OCI-LY1 (cell line): ENCODE data around the gene CREB3L4.
"Not testable (repeated sequence)": the region's sequence is repeated elsewhere in the genome, so short reads cannot be mapped to it uniquely, and the experiment has no call there.

Experiments
- CTCF ChIP-seq: fragments of 200-600 bp; sonication (generic), shearing (Covaris generic); IDR thresholded peaks from 2 replicates; pipeline ENCODE4 v1.5.1; 2017; ENCODE audit warnings: mild to moderate bottlenecking, antibody characterized with exemption, low read length, moderate library complexity, mixed read lengths
- EZH2 ChIP-seq: fragments of 200-600 bp; sonication (generic), shearing (Covaris generic); IDR thresholded peaks from 2 replicates; pipeline ENCODE4 v1.8.0; 2017; ENCODE audit warnings: borderline replicate concordance, mixed run types, mild to moderate bottlenecking, antibody characterized with exemption, low read length, moderate library complexity, mixed read lengths

GRCh38 chr1:154012543-154012942, 44.8 kb downstream of the CREB3L4 start:
- not testable (repeated sequence) for TF ChIP-seq CTCF, EZH2
